ENCODE results near the gene GATA5. TPM values are rescaled to one million over a fixed set of nuclear protein-coding genes. Genes with fewer than 3 reads are reported as not detected.

GATA5 gene
- polyA plus RNA-seq, 1 donor from 2014 or later: not detected

DNA sequence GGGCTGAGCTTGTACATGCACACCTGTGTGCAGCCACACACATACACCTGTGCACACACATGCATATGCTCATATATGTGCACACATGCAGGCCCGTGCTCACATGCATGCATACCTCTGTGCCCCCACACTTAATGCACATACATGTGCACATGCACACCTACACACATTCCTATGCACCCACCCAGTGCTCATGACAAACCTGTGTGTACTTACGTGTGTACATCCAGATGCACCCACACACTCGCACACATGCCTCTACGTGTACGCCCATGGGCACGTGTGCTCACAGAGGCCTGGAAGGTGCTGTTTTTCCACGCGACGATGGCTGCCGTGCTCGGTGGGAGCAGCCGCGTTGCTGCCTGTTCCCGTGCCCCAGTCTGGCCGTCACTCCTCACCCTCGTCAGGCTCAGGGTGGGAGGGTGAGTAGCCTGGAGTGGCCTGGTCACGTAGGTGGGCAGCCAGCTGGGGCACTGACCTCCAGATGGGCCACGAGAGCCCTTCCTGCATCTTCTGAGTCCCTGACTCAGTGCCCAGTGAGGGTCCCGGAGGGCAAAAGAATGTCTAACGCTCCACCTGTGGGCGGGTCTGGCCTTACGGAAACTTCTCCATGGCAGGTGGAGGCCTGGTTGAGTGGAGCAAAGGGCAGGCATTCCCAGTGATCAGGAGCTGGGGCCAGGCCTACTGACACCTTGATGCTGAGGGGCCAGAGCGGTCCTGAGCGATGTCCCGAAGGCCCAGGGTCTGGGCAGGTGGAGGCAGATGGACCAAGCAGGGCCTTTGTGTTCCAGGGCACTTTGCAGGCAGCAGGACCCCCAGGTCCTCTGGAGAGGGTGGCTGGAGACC is 8.0 kb upstream of the GATA5 start:
- no peaks in the 10 kb centered on the region for H3K36me3 ChIP-seq (ENCODE audit: insufficient read depth, low read length)
- no peak overlapping the region for H2AFZ ChIP-seq (ENCODE audit: low read depth, low read length)
- no peak overlapping the region for H3K27ac ChIP-seq (ENCODE audit: low read length)
- no peaks in the 10 kb centered on the region for H3K79me2 ChIP-seq (replicated peaks; ENCODE audit: insufficient read depth, low read length)
- no peak overlapping the region for H3K4me3 ChIP-seq (ENCODE audit: low read length)
- H3K9me2 ChIP-seq (ENCODE audit: insufficient read depth, low read length): no peaks in the 10 kb centered on the region
- TF ChIP-seq, protein P1, sequence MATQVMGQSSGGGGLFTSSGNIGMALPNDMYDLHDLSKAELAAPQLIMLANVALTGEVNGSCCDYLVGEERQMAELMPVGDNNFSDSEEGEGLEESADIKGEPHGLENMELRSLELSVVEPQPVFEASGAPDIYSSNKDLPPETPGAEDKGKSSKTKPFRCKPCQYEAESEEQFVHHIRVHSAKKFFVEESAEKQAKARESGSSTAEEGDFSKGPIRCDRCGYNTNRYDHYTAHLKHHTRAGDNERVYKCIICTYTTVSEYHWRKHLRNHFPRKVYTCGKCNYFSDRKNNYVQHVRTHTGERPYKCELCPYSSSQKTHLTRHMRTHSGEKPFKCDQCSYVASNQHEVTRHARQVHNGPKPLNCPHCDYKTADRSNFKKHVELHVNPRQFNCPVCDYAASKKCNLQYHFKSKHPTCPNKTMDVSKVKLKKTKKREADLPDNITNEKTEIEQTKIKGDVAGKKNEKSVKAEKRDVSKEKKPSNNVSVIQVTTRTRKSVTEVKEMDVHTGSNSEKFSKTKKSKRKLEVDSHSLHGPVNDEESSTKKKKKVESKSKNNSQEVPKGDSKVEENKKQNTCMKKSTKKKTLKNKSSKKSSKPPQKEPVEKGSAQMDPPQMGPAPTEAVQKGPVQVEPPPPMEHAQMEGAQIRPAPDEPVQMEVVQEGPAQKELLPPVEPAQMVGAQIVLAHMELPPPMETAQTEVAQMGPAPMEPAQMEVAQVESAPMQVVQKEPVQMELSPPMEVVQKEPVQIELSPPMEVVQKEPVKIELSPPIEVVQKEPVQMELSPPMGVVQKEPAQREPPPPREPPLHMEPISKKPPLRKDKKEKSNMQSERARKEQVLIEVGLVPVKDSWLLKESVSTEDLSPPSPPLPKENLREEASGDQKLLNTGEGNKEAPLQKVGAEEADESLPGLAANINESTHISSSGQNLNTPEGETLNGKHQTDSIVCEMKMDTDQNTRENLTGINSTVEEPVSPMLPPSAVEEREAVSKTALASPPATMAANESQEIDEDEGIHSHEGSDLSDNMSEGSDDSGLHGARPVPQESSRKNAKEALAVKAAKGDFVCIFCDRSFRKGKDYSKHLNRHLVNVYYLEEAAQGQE (IDR thresholded peaks at IDR 0.05; ENCODE audit: borderline replicate concordance): no peak
- no peak for TF ChIP-seq POLR2AphosphoS5 (IDR thresholded peaks at IDR 0.05)
- TF ChIP-seq SMC3 (conservative IDR thresholded peaks at IDR 0.05; ENCODE audit: poor library complexity): no peak
- TF ChIP-seq CTCF (IDR thresholded peaks at IDR 0.05; ENCODE audit: poor library complexity, severe bottlenecking): no peak
- TF ChIP-seq RAD21 (conservative IDR thresholded peaks at IDR 0.05): no peak
- no peak for TF ChIP-seq EZH2 (IDR thresholded peaks at IDR 0.05; ENCODE audit: borderline replicate concordance, insufficient read depth, low read length, poor library complexity, severe bottlenecking)
- TF ChIP-seq MXI1 (conservative IDR thresholded peaks at IDR 0.05; ENCODE audit: poor library complexity, severe bottlenecking): no peak
- TF ChIP-seq TAF1 (IDR thresholded peaks at IDR 0.05; ENCODE audit: low read depth): no peak
- no peak for TF ChIP-seq EP300 (conservative IDR thresholded peaks at IDR 0.05; ENCODE audit: poor library complexity, severe bottlenecking)
- no peak overlapping the region for H3K4me2 ChIP-seq (ENCODE audit: low read length)
- peaks cover 53% of the 10 kb centered on the region for H3K27me3 ChIP-seq (ENCODE audit: insufficient read depth, low read depth, low read length)
- H4K20me1 ChIP-seq (ENCODE audit: insufficient read depth): no peaks in the 10 kb centered on the region
- H3K9me3 ChIP-seq (ENCODE audit: low read length): no peaks in the 10 kb centered on the region
- no peak overlapping the region for H3K9ac ChIP-seq (ENCODE audit: low read length)
- H3F3A ChIP-seq (ENCODE audit: insufficient read depth, low read length, poor library complexity, severe bottlenecking): no peaks in the 10 kb centered on the region

DNA sequence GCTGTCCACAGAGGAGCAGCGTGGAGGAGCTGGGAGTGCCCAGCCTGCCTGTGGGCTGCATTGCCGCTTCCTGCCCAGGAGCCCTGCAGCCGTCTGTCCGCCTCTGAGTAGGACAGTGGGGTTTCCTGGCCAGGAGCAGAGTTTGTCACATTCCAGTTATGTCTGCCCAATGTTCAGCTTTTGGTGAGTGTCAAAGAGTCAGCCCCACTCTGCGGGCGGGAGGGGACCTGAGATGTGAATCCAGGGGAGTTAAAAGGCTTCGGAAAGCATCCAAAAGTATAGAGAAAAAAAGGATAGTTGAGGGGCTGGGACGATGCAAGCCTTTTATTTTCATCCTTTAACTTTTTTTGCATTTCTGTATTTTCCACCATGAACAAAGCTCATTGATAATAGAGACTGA is 7.2 kb upstream of the GATA5 start:
- Histone ChIP-seq H3K4me3 (ENCODE audit: low read length) (no peak overlapping the region), H3K27ac (ENCODE audit: low read length) (no peak overlapping the region), H3K9ac (ENCODE audit: low read length) (no peak overlapping the region), H3K4me2 (ENCODE audit: low read length) (no peak overlapping the region), H4K20me1 (ENCODE audit: insufficient read depth) (no peaks in the 10 kb centered on the region), H3F3A (ENCODE audit: insufficient read depth, low read length, poor library complexity, severe bottlenecking) (no peaks in the 10 kb centered on the region), H3K27me3 (ENCODE audit: insufficient read depth, low read depth, low read length) (peaks cover 62% of the 10 kb centered on the region), H2AFZ (ENCODE audit: low read depth, low read length) (no peak overlapping the region), H3K9me3 (ENCODE audit: low read length) (no peaks in the 10 kb centered on the region), H3K36me3 (ENCODE audit: insufficient read depth, low read length) (no peaks in the 10 kb centered on the region), H3K79me2 (replicated peaks; ENCODE audit: insufficient read depth, low read length) (no peaks in the 10 kb centered on the region), H3K9me2 (ENCODE audit: insufficient read depth, low read length) (no peaks in the 10 kb centered on the region)
- TF ChIP-seq CTCF (IDR thresholded peaks at IDR 0.05; ENCODE audit: poor library complexity, severe bottlenecking) (no peak), MXI1 (conservative IDR thresholded peaks at IDR 0.05; ENCODE audit: poor library complexity, severe bottlenecking) (no peak), POLR2AphosphoS5 (IDR thresholded peaks at IDR 0.05) (no peak), SMC3 (conservative IDR thresholded peaks at IDR 0.05; ENCODE audit: poor library complexity) (no peak), TAF1 (IDR thresholded peaks at IDR 0.05; ENCODE audit: low read depth) (no peak), EP300 (conservative IDR thresholded peaks at IDR 0.05; ENCODE audit: poor library complexity, severe bottlenecking) (no peak), EZH2 (IDR thresholded peaks at IDR 0.05; ENCODE audit: borderline replicate concordance, insufficient read depth, low read length, poor library complexity, severe bottlenecking) (no peak), RAD21 (conservative IDR thresholded peaks at IDR 0.05) (no peak)
- TF ChIP-seq, protein P1 (IDR thresholded peaks at IDR 0.05; ENCODE audit: borderline replicate concordance): no peak
